Glutamatergic neuron (in vitro differentiated cells): Measurements from ENCODE around the gene AMPD3. TPM values are rescaled to one million over a fixed set of nuclear protein-coding genes. Genes with fewer than 3 reads are reported as not detected.

Experiments
- DNase-seq: peaks from one replicate; pipeline ENCODE4 v3.0.0; 2022
- H3K27ac Mint-ChIP-seq: one replicate; pipeline ENCODE4 v1.8.0; 2020; ENCODE audit warnings: mild to moderate bottlenecking, mixed read lengths, inconsistent platforms; ENCODE audit not compliant: unreplicated experiment
- H3K27me3 Mint-ChIP-seq: one replicate; pipeline ENCODE4 v1.8.0; 2020; ENCODE audit warnings: mild to moderate bottlenecking, moderate library complexity, mixed read lengths, inconsistent platforms; ENCODE audit not compliant: unreplicated experiment
- H3K36me3 Mint-ChIP-seq: one replicate; pipeline ENCODE4 v1.8.0; 2020; ENCODE audit warnings: mild to moderate bottlenecking, mixed read lengths, inconsistent platforms; ENCODE audit not compliant: unreplicated experiment
- H3K4me1 Mint-ChIP-seq: one replicate; pipeline ENCODE4 v1.8.0; 2020; ENCODE audit warnings: mild to moderate bottlenecking, low read depth, mixed read lengths, inconsistent platforms; ENCODE audit not compliant: unreplicated experiment
- H3K4me3 Mint-ChIP-seq: one replicate; pipeline ENCODE4 v1.8.0; 2020; ENCODE audit warnings: mild to moderate bottlenecking, mixed read lengths, inconsistent platforms; ENCODE audit not compliant: unreplicated experiment
- H3K9me3 Mint-ChIP-seq: one replicate; pipeline ENCODE4 v1.8.0; 2020; ENCODE audit warnings: mild to moderate bottlenecking, moderate library complexity, mixed read lengths, inconsistent platforms; ENCODE audit not compliant: unreplicated experiment
- CTCF ChIP-seq: fragments of 200-600 bp; sonication (generic); IDR thresholded peaks from one replicate; pipeline ENCODE4 v1.5.0; 2021; ENCODE audit not compliant: partially characterized antibody, unreplicated experiment
- total RNA-seq: library from RNA; stranded (reverse); fragmentation: NEBNext Ultra II Directional; extraction: Animal tissue kit (Norgen Biotek cat#: 25700); gene quantifications from one replicate; pipeline ENCODE4 v1.2.1, GENCODE V29; 2021; ENCODE audit not compliant: unreplicated experiment

AMPD3 gene
- total RNA-seq, 1 donor from 2014 or later, result 0.44 TPM

GRCh38 chr11:10478066-10478465, 23.0 kb downstream of the AMPD3 start:
- H3K36me3 Mint-ChIP-seq, result peaks cover 6% of the 10 kb centered on the region
- H3K27me3 Mint-ChIP-seq, result peaks cover 7% of the 10 kb centered on the region
- H3K4me1 Mint-ChIP-seq, result peaks cover 4% of the 10 kb centered on the region
- H3K4me3 Mint-ChIP-seq, result no peak overlapping the region
- H3K27ac Mint-ChIP-seq, result no peak overlapping the region
- H3K9me3 Mint-ChIP-seq, result no peaks in the 10 kb centered on the region
- DNase-seq, result no peak
- no peak for TF ChIP-seq CTCF

DNA sequence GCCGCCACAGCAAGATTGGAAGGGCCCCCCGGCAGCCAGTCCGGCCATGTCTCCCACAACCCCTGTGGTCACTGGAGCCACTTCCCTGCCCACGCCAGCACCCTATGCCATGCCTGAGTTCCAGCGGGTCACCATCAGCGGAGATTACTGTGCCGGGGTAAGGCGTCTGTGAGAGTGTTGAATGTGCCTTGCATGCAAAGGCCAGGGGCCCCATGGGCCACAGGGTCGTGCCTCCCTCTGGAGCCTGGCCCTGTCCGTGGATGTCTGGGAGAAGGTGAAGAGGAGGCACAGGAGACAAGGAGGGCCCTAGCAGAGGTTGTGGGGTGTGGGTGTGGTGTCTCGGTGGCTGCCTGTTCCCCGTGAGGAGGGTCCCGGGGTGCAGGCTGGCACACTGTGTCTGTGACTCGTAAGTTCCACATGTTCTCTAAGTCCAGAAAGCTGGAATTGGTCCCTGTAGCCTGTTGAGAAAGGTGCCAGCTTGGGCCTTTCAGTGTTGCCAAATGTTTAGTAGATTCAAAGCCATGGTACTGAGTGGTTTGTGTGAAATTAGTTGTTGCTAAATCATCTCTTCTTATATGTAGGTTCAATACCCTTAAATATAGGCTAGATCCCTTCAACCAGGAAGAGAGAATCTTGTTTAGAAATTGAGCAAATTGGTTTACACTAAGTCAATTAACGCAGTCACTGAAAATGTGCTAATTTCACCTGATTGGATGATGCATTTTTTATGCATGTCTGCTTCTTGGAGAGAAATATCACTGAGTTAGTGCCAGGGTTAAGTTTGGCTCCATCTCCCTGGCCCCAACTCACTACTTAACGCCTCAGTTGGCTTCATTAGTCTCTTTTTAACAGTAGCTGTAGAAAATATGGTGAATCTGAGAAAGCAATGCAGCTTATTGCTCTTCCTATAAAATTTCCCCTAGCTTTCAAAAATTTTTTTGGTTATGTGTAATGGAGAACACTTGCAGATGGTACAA, 23.8 kb downstream of the AMPD3 start:
- peaks cover 6% of the 10 kb centered on the region for H3K36me3 Mint-ChIP-seq
- H3K4me1 Mint-ChIP-seq, result peaks cover 4% of the 10 kb centered on the region
- no peaks in the 10 kb centered on the region for H3K9me3 Mint-ChIP-seq
- peaks cover 7% of the 10 kb centered on the region for H3K27me3 Mint-ChIP-seq
- no peak for TF ChIP-seq CTCF
- DNase-seq, result no peak
- no peak overlapping the region for H3K4me3 Mint-ChIP-seq
- no peak overlapping the region for H3K27ac Mint-ChIP-seq

GRCh38 chr11:10480026-10480425, 25.0 kb downstream of the AMPD3 start:
- H3K27ac Mint-ChIP-seq, result no peak overlapping the region
- TF ChIP-seq CTCF, result no peak
- peaks cover 5% of the 10 kb centered on the region for H3K36me3 Mint-ChIP-seq
- no peak overlapping the region for H3K4me3 Mint-ChIP-seq
- DNase-seq, result no peak
- H3K4me1 Mint-ChIP-seq, result peaks cover 4% of the 10 kb centered on the region
- H3K9me3 Mint-ChIP-seq, result no peaks in the 10 kb centered on the region
- H3K27me3 Mint-ChIP-seq, result peaks cover 3% of the 10 kb centered on the region

- Mint-ChIP-seq H3K4me1 (peaks cover 4% of the 10 kb centered on the region), H3K27ac (no peak overlapping the region)
These were observed 25.7 kb downstream of the AMPD3 start for GRCh38 chr11:10480760-10481159.

More at GRCh38 chr11:10480760-10481159, 25.7 kb downstream of the AMPD3 start:
- TF ChIP-seq CTCF, result no peak
- Mint-ChIP-seq H3K9me3 (no peaks in the 10 kb centered on the region), H3K27me3 (peaks cover 1% of the 10 kb centered on the region), H3K4me3 (no peak overlapping the region), H3K36me3 (no peaks in the 10 kb centered on the region)
- no peak for DNase-seq
